Heart left ventricle (tissue), 13 donors: Measurements from ENCODE around the gene FURIN.

Experiments
- POLR2A ChIP-seq, 2 donors: fragments of 450-650 bp; IDR thresholded peaks; one replicate each; pipeline ENCODE4 v1.6.1; 2017; ENCODE audit warnings: antibody characterized with exemption in 2 of 2, mild to moderate bottlenecking in 2 of 2, moderate library complexity in 2 of 2
- TF ChIP-seq, protein P1 (sequence below), 12 donors: fragments of 200-600 bp; sonication (generic) in 4 of 12; IDR thresholded peaks; one replicate each; pipeline versions ENCODE4 v1.5.0 to v1.8.0; 2018 to 2022; ENCODE audit warnings: antibody characterized with exemption in 12 of 12, mild to moderate bottlenecking in 5 of 12
- donor health status: ischemic (EF 13 %, LVEDD 7.1; RV severe dilation, severe dysfunction).
- donor health status: DM: no; HTN: yes; CAD: no.
- donor health status: DM: no; HTN: no; CAD: no.
- donor health status: ischemic (EF 25% LVEDD 6.9; RV normal size, moderate dysfunction).
- donor health status: ischemic (EF 25% LVEDD 5.7; RV mildly dilated, moderate dysfunction).
- donor health status: ischemic (EF 35%, LVEDD 5.7; RV mildly dilated, moderate dysfunction).
- donor health status: nonischemic (EF 11% LVEDD 7.7; RV severe dilation, severe dysfunction).
- donor health status: DM: yes; HTN: yes; CAD: no.
- donor health status: PGD.
- donor health status: ischemic (EF 29% LVEDD 5.4; RV normal size, mild dysfunction).
- donor health status: nonischemic (EF 23%, LVEDD 6.1; RV moderate dilation, normal function).

DNA sequence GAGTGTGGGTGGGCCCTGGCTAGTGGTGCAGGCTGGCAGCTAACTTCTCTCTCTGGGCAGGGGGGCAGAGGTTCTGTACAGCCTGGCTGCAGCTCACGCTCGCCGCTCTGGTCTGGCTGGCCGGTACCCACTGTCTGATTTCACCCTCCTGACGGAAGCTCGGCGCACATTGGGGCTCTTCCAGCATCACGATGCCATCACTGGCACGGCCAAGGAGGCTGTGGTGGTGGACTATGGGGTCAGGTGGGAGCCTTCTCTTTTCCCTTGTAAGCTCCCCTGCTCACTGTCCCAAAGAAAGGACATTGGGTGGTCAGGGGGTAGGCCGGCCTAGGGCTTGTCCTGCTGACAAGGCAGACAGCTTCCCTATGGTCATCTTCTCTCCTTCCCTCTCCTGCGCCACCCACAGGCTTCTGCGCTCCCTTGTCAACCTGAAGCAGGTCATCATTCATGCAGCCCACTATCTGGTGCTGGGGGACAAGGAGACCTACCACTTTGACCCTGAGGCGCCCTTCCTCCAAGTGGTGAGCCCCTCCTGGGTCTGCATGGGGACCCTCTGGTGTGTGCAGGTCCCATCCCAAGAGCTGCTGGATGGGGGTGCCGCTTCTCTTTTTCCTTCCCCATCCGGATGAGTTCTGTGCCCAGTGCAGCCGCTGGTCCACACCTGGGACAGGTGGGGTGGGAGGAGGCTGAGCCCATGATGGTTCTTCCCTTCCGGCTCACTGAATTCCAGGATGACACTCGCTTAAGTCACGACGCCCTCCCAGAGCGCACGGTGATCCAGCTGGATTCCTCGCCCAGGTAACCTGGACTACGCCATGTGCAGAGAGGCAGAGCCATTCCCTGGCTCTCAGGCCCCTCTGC lies 42.3 kb downstream of the FURIN start:
- no peak for TF ChIP-seq POLR2A (IDR thresholded peaks at IDR 0.05)
- TF ChIP-seq, protein P1, sequence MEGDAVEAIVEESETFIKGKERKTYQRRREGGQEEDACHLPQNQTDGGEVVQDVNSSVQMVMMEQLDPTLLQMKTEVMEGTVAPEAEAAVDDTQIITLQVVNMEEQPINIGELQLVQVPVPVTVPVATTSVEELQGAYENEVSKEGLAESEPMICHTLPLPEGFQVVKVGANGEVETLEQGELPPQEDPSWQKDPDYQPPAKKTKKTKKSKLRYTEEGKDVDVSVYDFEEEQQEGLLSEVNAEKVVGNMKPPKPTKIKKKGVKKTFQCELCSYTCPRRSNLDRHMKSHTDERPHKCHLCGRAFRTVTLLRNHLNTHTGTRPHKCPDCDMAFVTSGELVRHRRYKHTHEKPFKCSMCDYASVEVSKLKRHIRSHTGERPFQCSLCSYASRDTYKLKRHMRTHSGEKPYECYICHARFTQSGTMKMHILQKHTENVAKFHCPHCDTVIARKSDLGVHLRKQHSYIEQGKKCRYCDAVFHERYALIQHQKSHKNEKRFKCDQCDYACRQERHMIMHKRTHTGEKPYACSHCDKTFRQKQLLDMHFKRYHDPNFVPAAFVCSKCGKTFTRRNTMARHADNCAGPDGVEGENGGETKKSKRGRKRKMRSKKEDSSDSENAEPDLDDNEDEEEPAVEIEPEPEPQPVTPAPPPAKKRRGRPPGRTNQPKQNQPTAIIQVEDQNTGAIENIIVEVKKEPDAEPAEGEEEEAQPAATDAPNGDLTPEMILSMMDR (IDR thresholded peaks at IDR 0.05) = no peak
